Ishikawa (cell line): ENCODE data around the gene SPATA32.

ENCODE experiments used
- CEBPB ChIP-seq: IDR thresholded peaks from 2 replicates; pipeline ENCODE4 v1.6.1; 2012
- CREB1 ChIP-seq: IDR thresholded peaks from 2 replicates; pipeline ENCODE4 v1.6.1; 2012; ENCODE audit warnings: low read depth
- EGR1 ChIP-seq: IDR thresholded peaks from 2 replicates; pipeline ENCODE4 v1.6.1; 2012
- EP300 ChIP-seq: IDR thresholded peaks from 2 replicates; pipeline ENCODE4 v1.6.1; 2012; ENCODE audit warnings: borderline replicate concordance
- FOXM1 ChIP-seq: IDR thresholded peaks from 2 replicates; pipeline ENCODE4 v1.6.1; 2012; ENCODE audit warnings: low read depth, borderline replicate concordance
- MAX ChIP-seq: IDR thresholded peaks from 2 replicates; pipeline ENCODE4 v1.6.1; 2012
- NFIC ChIP-seq: IDR thresholded peaks from 2 replicates; pipeline ENCODE4 v1.6.1; 2012
- RAD21 ChIP-seq: IDR thresholded peaks from 2 replicates; pipeline ENCODE4 v1.6.1; 2012; ENCODE audit warnings: low read depth
- REST ChIP-seq: IDR thresholded peaks from 2 replicates; pipeline ENCODE4 v1.6.1; 2012; ENCODE audit warnings: low read depth, mild to moderate bottlenecking
- TAF1 ChIP-seq: IDR thresholded peaks from 2 replicates; pipeline ENCODE4 v1.6.1; 2012; ENCODE audit warnings: low read depth, mild to moderate bottlenecking
- TCF12 ChIP-seq: IDR thresholded peaks from 2 replicates; pipeline ENCODE4 v1.6.1; 2012; ENCODE audit warnings: low read depth
- TEAD4 ChIP-seq: IDR thresholded peaks from 2 replicates; pipeline ENCODE4 v1.6.1; 2012
- USF1 ChIP-seq: IDR thresholded peaks from 2 replicates; pipeline ENCODE4 v1.6.1; 2012
- YY1 ChIP-seq: IDR thresholded peaks from 2 replicates; pipeline ENCODE4 v1.6.1; 2012; ENCODE audit warnings: low read depth

- TF ChIP-seq REST (no peak), MAX (no peak), CEBPB (no peak), EGR1 (no peak), YY1 (no peak), TAF1 (no peak), EP300 (no peak), USF1 (no peak), RAD21 (no peak), CREB1 (no peak), NFIC (no peak), TCF12 (no peak), FOXM1 (no peak), TEAD4 (no peak)
Measured at GRCh38 chr17:45311401-45311759, 49.5 kb upstream of the SPATA32 start.
